Mesenteric fat pad (tissue), 1 donor: ENCODE measurements around the gene PLAAT2. TPM values are rescaled to one million over a fixed set of nuclear protein-coding genes. Genes with fewer than 3 reads are reported as not detected.
"Not testable (repeated sequence)": the region's sequence is repeated elsewhere in the genome, so short reads cannot be mapped to it uniquely, and the experiment has no call there.

Source experiments
- DNase-seq: peaks from one replicate; pipeline ENCODE4 v3.0.0-alpha.2; 2020; ENCODE audit warnings: low spot score
- total RNA-seq: library from RNA; stranded (reverse); fragmentation: NEBNext Ultra II Directional; extraction: Animal tissue kit (Norgen Biotek cat#: 25700); gene quantifications from one replicate; pipeline ENCODE4 v1.2.1, GENCODE V29; 2021
- donor health status: DM: yes; HTN: yes; CAD: no.

PLAAT2 gene
- total RNA-seq, 1 donor from 2014 or later, result 0.64 TPM

DNA sequence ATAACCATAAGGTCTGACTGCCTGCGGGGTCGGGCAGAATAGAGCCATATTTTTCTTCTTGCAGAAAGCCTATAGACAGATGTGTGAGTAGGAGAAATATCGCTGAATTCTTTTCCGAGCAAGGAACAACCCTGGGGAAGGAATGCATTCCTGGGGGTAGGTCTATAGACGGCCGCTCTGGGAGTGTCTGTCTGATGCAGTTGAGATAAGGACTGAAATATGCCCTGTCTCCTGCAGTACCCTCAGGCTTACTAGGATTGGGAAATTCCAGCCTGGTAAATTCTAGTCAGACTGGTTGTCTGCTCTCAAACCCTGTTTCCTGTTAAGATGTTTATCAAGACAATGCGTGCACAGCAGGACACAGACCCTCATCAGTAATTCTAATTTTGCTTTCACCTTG, 18.0 kb upstream of the PLAAT2 start:
- peak; percentile 11 for DNase-seq

GRCh38 chr11:63578882-63579281, 15.7 kb upstream of the PLAAT2 start:
- DNase-seq, result not testable (repeated sequence)

- DNase-seq, result no peak
These were observed 11.8 kb upstream of the PLAAT2 start for GRCh38 chr11:63574856-63575602.

- peak; percentile 37 for DNase-seq
These were observed 11.0 kb upstream of the PLAAT2 start for GRCh38 chr11:63573881-63574855.

GRCh38 chr11:63572026-63572688, 9.0 kb upstream of the PLAAT2 start:
- DNase-seq, result no peak

DNA sequence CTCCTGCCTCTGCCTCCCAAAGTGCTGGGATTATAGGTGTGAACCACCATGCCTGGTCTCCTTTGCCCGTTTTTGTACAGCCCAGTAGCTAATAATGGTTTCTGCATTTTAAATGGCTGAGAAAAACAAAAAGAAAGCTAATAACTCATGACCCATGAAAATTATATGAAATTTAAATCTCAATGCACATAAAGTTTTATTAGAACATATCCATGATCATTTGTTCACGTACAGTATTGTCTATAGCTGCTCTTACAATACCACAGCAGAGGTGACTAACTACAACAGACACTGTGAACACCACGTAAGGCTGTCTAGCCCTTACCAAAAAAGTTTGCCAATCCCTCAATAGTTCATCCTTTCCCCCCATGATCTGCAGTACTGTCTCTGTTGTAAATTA, 6.4 kb upstream of the PLAAT2 start:
- no peak for DNase-seq

DNA sequence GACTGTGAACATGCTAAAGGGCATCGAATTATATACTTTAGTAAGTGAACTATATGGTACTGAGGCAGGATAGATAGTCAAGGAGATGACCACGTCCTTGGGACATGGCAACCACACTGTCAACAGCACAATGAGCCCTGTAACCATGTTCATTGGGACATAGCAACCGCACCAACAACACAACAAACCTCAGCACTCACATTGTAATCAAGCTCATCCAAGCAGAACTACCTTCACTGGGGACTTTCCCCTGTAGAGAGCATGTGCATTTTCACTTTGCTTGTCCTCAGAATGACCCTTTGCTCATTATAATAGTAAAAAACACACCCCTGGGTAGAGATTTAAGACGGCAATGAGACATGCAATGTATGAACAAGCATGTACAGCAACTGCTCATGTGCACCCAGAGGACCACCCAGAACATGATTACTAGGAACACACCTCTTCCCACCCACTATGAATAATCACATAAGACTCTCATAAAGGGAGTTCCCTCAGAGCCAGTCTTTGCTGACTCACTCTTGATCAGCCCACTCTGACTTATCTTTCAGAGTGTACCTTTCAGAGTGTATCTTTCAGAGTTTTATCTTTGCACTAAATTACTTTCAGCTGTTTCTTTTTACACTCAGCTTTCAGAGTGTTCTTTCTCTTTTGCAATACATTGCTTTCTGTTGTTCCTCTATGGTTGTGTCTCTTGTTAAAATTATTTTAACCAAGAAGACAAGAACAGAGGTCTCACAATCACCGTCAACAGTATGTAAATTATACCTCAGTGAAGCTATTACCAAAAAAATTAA, 4.1 kb upstream of the PLAAT2 start:
- DNase-seq, result no peak

- no peak for DNase-seq
These were observed 1.7 kb upstream of the PLAAT2 start for GRCh38 chr11:63564784-63565350.

DNA sequence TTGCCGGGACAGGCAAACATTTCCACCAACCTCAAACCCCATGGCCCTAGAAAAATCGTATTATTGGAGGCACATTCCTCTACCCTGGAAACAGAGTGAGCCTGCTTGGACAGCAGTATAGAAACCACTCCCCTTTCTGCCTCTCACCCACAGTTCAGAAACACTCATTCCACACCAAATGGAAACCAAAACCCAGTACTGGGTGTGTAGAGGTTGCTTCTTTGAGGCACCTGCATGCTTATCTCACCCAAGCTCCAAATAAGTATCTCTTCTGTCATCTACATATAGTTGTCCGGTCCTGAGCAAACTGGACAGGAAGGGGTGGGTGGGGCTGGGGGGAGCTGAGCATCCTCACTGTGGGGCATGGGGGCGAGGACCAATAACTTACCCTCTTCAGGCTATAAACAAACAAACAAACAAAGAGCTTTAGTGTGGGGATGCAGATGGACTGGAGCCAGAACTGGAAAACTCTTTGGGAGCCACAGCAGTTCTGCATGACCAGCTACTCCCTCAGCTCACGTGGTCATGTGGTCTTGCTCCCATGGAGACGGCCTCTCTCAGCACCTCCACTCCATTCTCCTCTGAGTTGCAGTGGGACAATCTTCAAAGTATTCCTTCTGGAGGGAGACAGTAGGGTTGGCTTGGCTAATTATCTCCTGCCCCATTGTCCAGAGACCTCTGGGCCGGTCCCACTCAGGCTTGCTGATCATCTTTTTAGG, 1.0 kb upstream of the PLAAT2 start:
- no peak for DNase-seq

DNA sequence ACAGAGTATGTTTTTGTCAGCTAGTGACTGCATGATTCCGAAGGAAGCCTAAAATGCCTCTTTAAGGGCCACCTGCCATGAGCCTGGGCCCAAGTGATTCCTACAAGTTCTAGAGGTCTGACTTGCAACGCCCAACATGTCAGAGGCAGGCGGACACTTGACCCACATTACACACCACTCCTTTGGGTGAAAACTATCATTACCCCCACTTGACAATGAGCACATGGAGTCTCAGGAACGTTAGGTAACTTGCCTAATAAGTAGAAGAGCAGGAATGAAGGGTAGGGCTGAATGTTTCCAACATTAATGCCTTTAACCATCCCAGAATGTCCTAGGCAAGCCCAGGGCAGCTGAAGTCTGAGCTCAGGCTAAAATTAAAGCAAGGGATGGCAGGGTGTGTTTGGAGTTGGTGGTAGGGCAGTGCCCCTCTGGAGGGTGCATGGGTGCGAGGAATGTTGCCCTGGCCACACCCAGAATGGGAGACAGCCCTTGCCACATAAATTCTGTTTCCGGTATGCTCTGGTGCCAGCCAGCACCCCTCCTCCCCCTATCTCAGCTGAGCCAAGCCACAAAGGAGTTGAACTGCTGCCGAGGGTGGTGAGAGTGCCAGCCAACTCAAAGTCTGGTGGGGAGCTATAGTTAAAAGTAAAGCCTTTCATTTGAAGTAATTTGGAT, 2.5 kb downstream of the PLAAT2 start:
- DNase-seq, result no peak

- DNase-seq, result no peak
These were observed 4.6 kb downstream of the PLAAT2 start for GRCh38 chr11:63558459-63559157.

DNA sequence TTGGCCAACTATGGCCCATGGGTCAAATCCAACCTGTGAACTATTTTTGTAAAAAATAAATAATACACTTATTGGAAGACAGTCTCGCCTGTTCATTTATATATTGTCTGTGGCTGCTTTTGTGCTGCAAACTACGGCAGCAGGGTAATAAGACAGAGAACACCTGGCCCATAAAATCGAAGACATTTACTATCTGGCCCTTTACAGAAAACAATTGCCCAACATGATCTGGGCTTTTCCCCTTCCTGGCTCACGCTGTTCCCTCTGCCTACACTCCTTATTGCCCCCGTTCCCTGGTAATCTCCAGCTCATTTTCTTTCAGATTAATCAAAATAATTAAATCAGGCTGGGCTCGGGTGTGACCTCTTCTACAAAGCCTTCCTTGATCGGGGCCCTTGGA, 5.6 kb downstream of the PLAAT2 start:
- DNase-seq, result no peak

GRCh38 chr11:63556404-63557013, 6.7 kb downstream of the PLAAT2 start:
- DNase-seq, result no peak

DNA sequence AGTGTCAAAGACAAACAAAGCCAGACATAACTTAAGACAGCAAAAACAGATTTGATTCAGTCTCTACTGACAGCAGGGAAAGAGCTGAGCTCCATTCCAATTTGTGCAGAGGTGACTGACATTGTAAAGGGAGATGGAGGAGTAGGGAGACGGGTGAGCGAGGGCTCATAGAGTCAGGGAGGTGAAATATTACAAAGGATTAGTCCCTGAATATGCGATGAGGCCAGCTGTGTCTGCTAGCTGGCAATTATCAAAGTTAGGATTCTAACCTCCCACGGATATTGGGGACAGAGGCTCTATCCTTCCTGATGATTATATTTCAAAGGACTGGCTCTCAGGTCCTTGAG, 8.3 kb downstream of the PLAAT2 start:
- no peak for DNase-seq

DNA sequence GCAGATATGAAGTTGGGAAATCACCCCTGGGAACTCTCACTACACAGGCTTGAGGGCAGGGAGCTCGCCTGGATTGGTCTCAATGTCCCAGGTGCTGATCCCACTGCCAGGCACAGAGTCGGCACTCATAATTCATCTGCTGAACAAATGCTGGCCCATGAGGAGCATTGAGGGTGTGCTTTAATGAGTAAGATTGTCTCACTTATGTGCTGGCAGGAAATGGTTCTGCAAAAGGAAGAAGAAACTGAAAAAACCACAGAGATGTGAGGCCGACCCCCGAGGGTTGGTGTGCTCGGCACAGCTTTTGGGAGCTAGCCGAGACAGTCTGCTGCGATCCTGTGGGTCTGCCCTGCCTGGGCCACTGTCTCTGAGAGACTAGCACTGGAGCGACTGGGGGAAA, 9.4 kb downstream of the PLAAT2 start:
- no peak for DNase-seq

DNA sequence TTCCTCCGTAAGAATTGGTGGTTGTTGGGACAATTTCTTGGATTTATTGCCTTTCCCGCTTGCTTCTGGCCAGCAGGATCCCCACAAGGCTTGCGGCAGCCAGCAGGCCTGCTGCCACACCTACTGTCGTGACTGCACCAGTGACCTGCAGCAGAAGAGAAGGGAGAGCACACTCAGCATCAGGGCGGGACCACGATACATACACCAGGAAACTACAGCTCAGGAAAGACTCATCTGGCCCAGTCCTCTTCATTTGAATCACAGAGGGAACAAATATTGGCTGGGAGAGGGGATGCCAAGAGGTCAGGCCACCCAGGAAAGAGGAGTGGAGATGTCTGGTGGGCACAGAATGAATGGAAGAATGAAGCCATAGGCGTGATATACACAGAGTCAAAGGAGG, 10.3 kb downstream of the PLAAT2 start:
- no peak for DNase-seq

DNA sequence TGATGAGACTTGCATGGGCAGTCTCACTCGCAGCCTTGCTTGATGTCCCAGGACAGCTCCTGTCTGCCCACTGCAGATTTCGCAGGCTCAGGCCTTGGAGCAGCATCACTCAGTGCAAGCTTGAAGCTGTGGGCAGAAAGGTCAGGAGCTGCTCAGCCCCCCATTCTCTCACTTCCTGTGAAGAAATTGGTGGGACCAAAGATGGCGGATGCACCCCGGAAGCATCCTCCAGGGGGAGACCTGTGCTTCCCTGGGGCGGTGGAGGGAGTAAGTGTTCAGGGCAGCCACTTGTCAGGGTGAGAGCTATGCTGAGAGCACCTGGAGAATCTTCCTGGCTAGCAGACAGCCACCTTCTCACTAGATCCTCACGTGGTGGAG, 11.3 kb downstream of the PLAAT2 start:
- no peak for DNase-seq

DNA sequence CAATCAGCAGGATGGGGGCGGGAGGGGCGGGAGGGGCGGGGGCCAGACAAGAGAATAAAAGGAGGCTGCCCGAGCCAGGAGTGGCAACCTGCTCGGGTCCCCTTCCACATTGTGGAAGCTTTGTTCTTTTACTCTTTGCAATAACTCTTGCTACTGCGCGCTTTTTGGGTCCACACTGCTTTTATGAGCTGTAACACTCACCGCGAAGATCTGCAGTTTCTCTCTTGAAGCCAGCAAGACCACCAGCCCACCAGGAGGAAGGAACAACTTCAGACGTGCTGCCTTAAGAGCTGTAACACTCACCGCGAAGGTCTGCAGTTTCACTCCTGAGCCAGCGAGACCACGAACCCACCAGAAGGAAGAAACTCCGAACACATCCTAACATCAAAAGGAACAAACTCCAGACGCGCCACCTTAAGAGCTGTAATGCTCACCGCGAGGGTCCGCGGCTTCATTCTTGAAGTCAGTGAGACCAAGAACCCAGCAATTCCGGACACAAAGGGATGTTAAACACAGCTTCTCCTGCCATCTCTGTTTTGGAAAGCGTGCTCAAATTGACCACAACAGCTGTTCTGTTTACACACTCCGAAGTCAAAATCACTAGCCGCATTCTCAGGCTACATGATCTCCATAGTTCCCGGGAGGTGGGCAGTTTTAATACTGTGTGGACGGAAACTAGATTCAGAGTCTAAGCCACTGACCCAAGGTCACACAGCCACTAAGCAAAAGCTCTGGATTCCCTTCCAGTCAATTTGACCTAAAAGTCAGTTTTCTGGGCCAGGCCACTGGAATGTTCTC, 11.9 kb downstream of the PLAAT2 start:
- no peak for DNase-seq
